H9 (cell line): ENCODE results near the gene TNIK. TPM values are rescaled to one million over a fixed set of nuclear protein-coding genes. Genes with fewer than 3 reads are reported as not detected.

Experiments used
- DNase-seq: peaks from one replicate; pipeline ENCODE4 v3.0.0-alpha.2; 2017
- H2AFZ ChIP-seq: one replicate; pipeline ENCODE4 v1.6.1; 2013; ENCODE audit warnings: mild to moderate bottlenecking, low read length, control low read depth, moderate library complexity
- H2AK5ac ChIP-seq: 2 replicates; pipeline ENCODE4 v1.6.1; 2013; ENCODE audit warnings: low read length, control low read depth, mixed read lengths; ENCODE audit not compliant: insufficient read length
- H2BK120ac ChIP-seq: one replicate; pipeline ENCODE4 v1.6.1; 2013; ENCODE audit warnings: low read depth, mild to moderate bottlenecking, low read length, control low read depth, inconsistent platforms; ENCODE audit not compliant: poor library complexity, severe bottlenecking
- H2BK12ac ChIP-seq: 2 replicates; pipeline ENCODE4 v1.6.1; 2013; ENCODE audit warnings: low read length, control low read depth, mixed read lengths, low read depth; ENCODE audit not compliant: insufficient read length
- H2BK15ac ChIP-seq: 2 replicates; pipeline ENCODE4 v1.6.1; 2013; ENCODE audit warnings: low read depth, low read length, control low read depth
- H2BK20ac ChIP-seq: one replicate; pipeline ENCODE4 v1.6.1; 2013; ENCODE audit warnings: low read depth, mild to moderate bottlenecking, low read length, control low read depth, inconsistent platforms; ENCODE audit not compliant: poor library complexity, severe bottlenecking
- H2BK5ac ChIP-seq: 2 replicates; pipeline ENCODE4 v1.6.1; 2013; ENCODE audit warnings: low read length, control low read depth, mixed read lengths; ENCODE audit not compliant: insufficient read length
- H3K14ac ChIP-seq: 2 replicates; pipeline ENCODE4 v1.6.1; 2013; ENCODE audit warnings: low read length, control low read depth; ENCODE audit not compliant: insufficient read depth
- H3K18ac ChIP-seq: 2 replicates; pipeline ENCODE4 v1.6.1; 2013; ENCODE audit warnings: low read depth, mild to moderate bottlenecking, mixed read lengths, low read length, control low read depth; ENCODE audit not compliant: insufficient read length
- H3K23ac ChIP-seq: 2 replicates; pipeline ENCODE4 v1.6.1; 2013; ENCODE audit warnings: low read length, control low read depth, mixed read lengths, low read depth; ENCODE audit not compliant: insufficient read length
- H3K23me2 ChIP-seq: 2 replicates; pipeline ENCODE4 v1.6.1; 2013; ENCODE audit warnings: low read depth, mild to moderate bottlenecking, mixed read lengths, low read length, control low read depth; ENCODE audit not compliant: insufficient read length, poor library complexity, severe bottlenecking
- H3K27ac ChIP-seq: 2 replicates; pipeline ENCODE4 v1.5.1; 2013; ENCODE audit warnings: low read length, control low read depth, mixed read lengths, low read depth; ENCODE audit not compliant: insufficient read length
- H3K27me3 ChIP-seq: 2 replicates; pipeline ENCODE4 v1.6.1; 2013; ENCODE audit warnings: low read length, control low read depth, inconsistent platforms; ENCODE audit not compliant: insufficient read depth
- H3K4ac ChIP-seq: 2 replicates; pipeline ENCODE4 v1.6.1; 2013; ENCODE audit warnings: low read depth, mild to moderate bottlenecking, control low read depth, inconsistent platforms, low read length, moderate library complexity
- H3K4me1 ChIP-seq: 2 replicates; pipeline ENCODE4 v1.6.1; 2013; ENCODE audit warnings: low read length, control low read depth, inconsistent platforms; ENCODE audit not compliant: insufficient read depth
- H3K4me2 ChIP-seq: 2 replicates; pipeline ENCODE4 v1.6.1; 2013; ENCODE audit warnings: low read length, control low read depth, mixed read lengths; ENCODE audit not compliant: insufficient read length, insufficient read depth
- H3K56ac ChIP-seq: 2 replicates; pipeline ENCODE4 v1.6.1; 2013; ENCODE audit warnings: low read depth, mild to moderate bottlenecking, mixed read lengths, low read length, control low read depth; ENCODE audit not compliant: insufficient read length
- H3K79me1 ChIP-seq: 2 replicates; pipeline ENCODE4 v1.6.1; 2013; ENCODE audit warnings: low read depth, mild to moderate bottlenecking, moderate library complexity, low read length, control low read depth, inconsistent platforms; ENCODE audit not compliant: insufficient read depth, poor library complexity, severe bottlenecking
- H3K79me2 ChIP-seq: 2 replicates; pipeline ENCODE4 v1.6.1; 2013; ENCODE audit warnings: low read length, control low read depth, inconsistent platforms; ENCODE audit not compliant: insufficient read depth
- H3K9ac ChIP-seq: 2 replicates; pipeline ENCODE4 v1.6.1; 2013; ENCODE audit warnings: low read length, control low read depth, mixed read lengths; ENCODE audit not compliant: insufficient read length; ENCODE audit errors: extremely low read depth
- H3K9me3 ChIP-seq: one replicate; pipeline ENCODE4 v1.6.1; 2013; ENCODE audit warnings: low read depth, low read length, inconsistent platforms; ENCODE audit not compliant: control insufficient read depth
- H3T11ph ChIP-seq: one replicate; pipeline ENCODE4 v1.6.1; 2013; ENCODE audit warnings: mild to moderate bottlenecking, low read length, control low read depth, inconsistent platforms
- H4K20me1 ChIP-seq: one replicate; pipeline ENCODE4 v1.6.1; 2013; ENCODE audit not compliant: control insufficient read depth, insufficient read length, insufficient read depth
- H4K5ac ChIP-seq: 2 replicates; pipeline ENCODE4 v1.6.1; 2013; ENCODE audit warnings: low read depth, mild to moderate bottlenecking, mixed read lengths, low read length, control low read depth; ENCODE audit not compliant: insufficient read length
- H4K8ac ChIP-seq: replicated peaks from 2 replicates; pipeline ENCODE4 v1.6.1; 2013; ENCODE audit warnings: low read length, control low read depth, mixed read lengths, low read depth; ENCODE audit not compliant: insufficient read length
- H4K91ac ChIP-seq: 2 replicates; pipeline ENCODE4 v1.6.1; 2013; ENCODE audit warnings: low read depth, mild to moderate bottlenecking, moderate library complexity, mixed read lengths, low read length, control low read depth; ENCODE audit not compliant: insufficient read length
- H3K27ac Mint-ChIP-seq, 3 experiments: 2 replicates in 2 of 3; 3 replicates in 1 of 3; pipeline ENCODE4 v1.8.0; 2020 to 2021; ENCODE audit warnings: mixed read lengths in 3 of 3, mild to moderate bottlenecking in 1 of 3, moderate library complexity in 1 of 3
- H3K27me3 Mint-ChIP-seq: 2 replicates; pipeline ENCODE4 v1.8.0; 2021; ENCODE audit warnings: low read depth, mild to moderate bottlenecking, moderate library complexity, mixed read lengths
- H3K36me3 Mint-ChIP-seq, 3 experiments: 2 replicates in 2 of 3; 3 replicates in 1 of 3; pipeline ENCODE4 v1.8.0; 2020 to 2021; ENCODE audit warnings: low read depth in 3 of 3, mixed read lengths in 3 of 3; ENCODE audit not compliant: insufficient read depth in 1 of 3
- H3K4me1 Mint-ChIP-seq, 2 experiments: 2 replicates each; pipeline ENCODE4 v1.8.0; 2020; ENCODE audit warnings: mixed read lengths in 2 of 2
- H3K4me3 Mint-ChIP-seq, 2 experiments: 2 replicates in 1 of 2; 3 replicates in 1 of 2; pipeline ENCODE4 v1.8.0; 2020 to 2021; ENCODE audit warnings: mild to moderate bottlenecking in 2 of 2, mixed read lengths in 2 of 2, moderate library complexity in 1 of 2
- H3K9me3 Mint-ChIP-seq, 2 experiments: 2 replicates in 1 of 2; 3 replicates in 1 of 2; pipeline ENCODE4 v1.8.0; 2020; ENCODE audit warnings: mild to moderate bottlenecking in 2 of 2, mixed read lengths in 2 of 2, moderate library complexity in 1 of 2
- CTCF ChIP-seq: fragments of 200-600 bp; sonication (generic); conservative IDR thresholded peaks from 3 replicates; pipeline ENCODE4 v1.8.0; 2021; ENCODE audit warnings: antibody characterized with exemption, mild to moderate bottlenecking
- WGBS: extraction: QIAGEN DNeasy Blood & Tissue Kit; methylation state at CpG from one replicate; pipeline ENCODE4 v1.1.7; 2013; ENCODE audit warnings: missing lambda C conversion rate, low lambda C conversion rate, mixed read lengths; ENCODE audit not compliant: insufficient read length; ENCODE audit errors: extremely low coverage; 5-methylcytosine and 5-hydroxymethylcytosine counted together
- total RNA-seq: library from RNA; stranded (reverse); gene quantifications from 2 replicates; pipeline ENCODE4 v1.2.1, GENCODE V29; 2021

The TNIK gene
- total RNA-seq, 1 experiment from 2014 or later: 15.9 TPM

GRCh38 chr3:171375666-171376595 lies 84.3 kb downstream of the TNIK start:
- WGBS: no CpG with 5 or more reads among the region's 11 CpGs
- H3T11ph ChIP-seq: no peak overlapping the region
- no peak overlapping the region for H3K4ac ChIP-seq
- peaks cover 12% of the 10 kb centered on the region; the same call in 1 of the 2 replicates for H3K79me2 ChIP-seq
- H3K36me3 Mint-ChIP-seq: no peaks in the 10 kb centered on the region
- no peak overlapping the region for H3K14ac ChIP-seq
- no peak overlapping the region for H2BK20ac ChIP-seq
- no peaks in the 10 kb centered on the region for H3K23me2 ChIP-seq
- H3K79me1 ChIP-seq: no peaks in the 10 kb centered on the region
- no peak overlapping the region for H2AK5ac ChIP-seq
- DNase-seq: no peak
- H3K9ac ChIP-seq: no peak overlapping the region
- H4K8ac ChIP-seq: no peak overlapping the region
- H3K23ac ChIP-seq: no peak overlapping the region
- no peak overlapping the region for H3K56ac ChIP-seq
- H3K27me3 ChIP-seq: no peaks in the 10 kb centered on the region
- H2BK120ac ChIP-seq: no peak overlapping the region
- H3K9me3 Mint-ChIP-seq: no peaks in the 10 kb centered on the region
- H3K9me3 ChIP-seq: no peaks in the 10 kb centered on the region
- no peak overlapping the region for H2BK15ac ChIP-seq
- H3K27ac ChIP-seq: no peak overlapping the region
- H4K5ac ChIP-seq: no peak overlapping the region
- H3K4me1 Mint-ChIP-seq: peaks cover 18 to 34% of the 10 kb centered on the region in 2 experiments
- no peak overlapping the region for H3K4me3 Mint-ChIP-seq
- H2BK5ac ChIP-seq: no peak overlapping the region
- no peak overlapping the region for H3K4me2 ChIP-seq
- peak overlapping the region in 1 of 3 experiments; percentile 59; a peak in 1 of 7 replicates for H3K27ac Mint-ChIP-seq
- H4K91ac ChIP-seq: no peak overlapping the region
- no peak for TF ChIP-seq CTCF
- H3K27me3 Mint-ChIP-seq: no peaks in the 10 kb centered on the region
- H4K20me1 ChIP-seq: no peaks in the 10 kb centered on the region
- H3K18ac ChIP-seq: no peak overlapping the region
- no peak overlapping the region for H2AFZ ChIP-seq
- no peak overlapping the region for H2BK12ac ChIP-seq
- 0 out of 2 replicates have a peak, but pooled peaks cover 6% of the 10 kb centered on the region for H3K4me1 ChIP-seq
